HCEC 1CT (cell line): Measurements from ENCODE around the gene NBEAL1.
"Not testable (repeated sequence)": the region's sequence is repeated elsewhere in the genome, so short reads cannot be mapped to it uniquely, and the experiment has no call there.

Source experiments
- DNase-seq: peaks from one replicate; pipeline ENCODE4 v3.0.0-alpha.2; 2017

NBEAL1 gene

DNA sequence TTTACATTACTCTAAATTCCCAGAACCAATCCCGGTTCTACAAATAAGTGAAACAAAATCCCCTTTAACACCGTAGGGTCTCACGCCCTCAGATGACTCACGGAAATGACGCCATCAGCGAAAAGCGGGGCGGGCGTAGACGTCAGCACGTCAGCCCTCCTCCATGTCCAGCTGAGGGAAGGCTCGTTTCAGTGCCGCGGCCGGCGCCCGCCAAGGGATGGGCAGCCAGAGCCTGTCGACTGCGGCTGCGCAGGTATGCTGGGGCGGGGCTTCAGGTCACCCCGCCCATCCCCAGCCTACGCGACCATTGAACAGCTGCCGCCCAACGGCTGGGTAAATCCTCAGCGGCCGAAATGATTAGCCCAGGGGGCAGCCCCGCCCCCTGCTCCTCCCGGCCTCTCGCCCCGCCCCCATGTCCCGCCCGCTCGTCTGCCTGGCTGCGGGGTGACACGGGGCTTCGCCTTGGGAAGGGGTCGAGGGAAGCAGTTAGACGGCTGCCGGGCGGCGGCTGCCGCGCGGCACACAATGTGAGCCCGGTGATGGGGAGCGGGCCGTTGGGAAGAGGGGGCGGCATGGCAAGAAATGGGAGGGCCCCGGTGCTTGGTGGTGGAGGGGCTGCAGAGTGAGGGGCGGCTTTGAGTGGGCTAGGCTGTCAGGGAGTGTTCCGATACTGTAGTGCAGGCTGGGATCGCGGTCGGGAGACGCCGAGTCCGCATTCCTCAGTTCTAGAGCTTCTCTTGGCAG, at the start of gene NBEAL1:
NBEAL1 (plus strand) TSS at position 420 of the 744 bp plus-strand sequence. CDS start 1,510 bp downstream, outside the sequence.
- peak; percentile 96 for DNase-seq

DNA sequence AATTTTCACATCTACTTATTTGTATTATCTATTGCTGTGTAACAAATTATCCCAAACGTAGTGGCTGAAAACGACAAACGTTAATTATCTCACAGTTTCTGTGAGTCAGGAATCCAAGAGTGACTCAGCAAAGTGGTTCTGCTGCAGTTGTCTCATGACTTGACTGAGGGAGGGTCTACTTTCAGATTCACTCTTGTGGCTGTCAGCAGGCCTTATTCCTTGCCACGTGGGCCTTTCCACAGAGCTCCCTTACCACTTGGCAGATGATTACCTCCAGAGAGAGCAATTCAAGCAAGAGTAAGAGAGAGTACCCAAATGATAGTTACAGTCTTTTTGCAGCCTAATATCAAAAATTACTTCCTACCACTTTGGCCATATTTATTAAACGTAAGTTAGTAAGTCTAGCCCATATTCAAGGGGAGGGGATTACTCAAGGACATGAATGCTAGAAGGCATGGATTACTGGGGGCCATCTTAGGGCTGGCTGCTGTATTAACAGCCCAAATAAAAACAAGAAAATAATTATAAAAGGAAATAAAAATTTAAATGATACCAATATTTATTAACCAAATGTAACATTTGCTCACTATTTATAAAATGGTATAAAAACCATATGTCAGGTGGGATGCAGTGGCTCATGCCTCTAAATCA, 48.7 kb upstream of the NBEAL1 start:
- peak; percentile 14 for DNase-seq

DNA sequence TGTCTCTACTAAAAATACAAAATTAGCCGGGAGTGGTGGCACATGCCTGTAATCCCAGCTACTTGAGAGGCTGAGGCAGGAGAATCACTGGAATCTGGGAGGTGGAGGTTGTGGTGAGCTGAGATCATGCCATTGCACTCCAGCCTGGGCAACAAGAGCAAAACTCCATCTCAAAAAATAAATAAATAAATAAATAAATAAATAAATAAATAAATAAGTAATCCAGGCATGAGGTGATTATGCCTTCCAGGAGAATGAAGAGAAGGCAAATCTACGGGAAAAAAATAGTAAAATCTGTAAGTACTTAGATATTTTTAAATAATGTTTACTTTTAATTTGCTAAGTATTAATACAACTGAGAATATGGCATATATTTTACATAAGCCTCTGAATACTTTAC, 45.3 kb upstream of the NBEAL1 start:
- DNase-seq = not testable (repeated sequence)

DNA sequence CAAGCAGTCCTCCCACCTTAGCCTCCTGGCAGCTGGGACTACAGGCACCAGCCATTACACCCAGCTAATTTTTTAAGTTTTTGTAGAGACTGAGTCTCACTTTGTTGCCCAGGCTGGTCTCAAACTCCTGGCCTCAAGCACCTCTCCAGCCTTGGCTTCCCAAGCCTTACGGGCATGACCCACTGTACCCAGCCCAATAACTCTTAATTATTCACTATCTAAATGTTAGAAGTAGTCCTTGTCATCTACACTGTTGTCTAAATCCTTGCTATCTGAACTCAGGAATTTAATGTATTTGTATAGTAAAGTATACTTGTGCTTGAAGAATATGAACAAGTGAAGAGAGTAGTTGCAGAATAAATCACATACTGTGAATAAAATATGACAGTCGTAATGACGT, 37.9 kb upstream of the NBEAL1 start:
- no peak for DNase-seq

DNA sequence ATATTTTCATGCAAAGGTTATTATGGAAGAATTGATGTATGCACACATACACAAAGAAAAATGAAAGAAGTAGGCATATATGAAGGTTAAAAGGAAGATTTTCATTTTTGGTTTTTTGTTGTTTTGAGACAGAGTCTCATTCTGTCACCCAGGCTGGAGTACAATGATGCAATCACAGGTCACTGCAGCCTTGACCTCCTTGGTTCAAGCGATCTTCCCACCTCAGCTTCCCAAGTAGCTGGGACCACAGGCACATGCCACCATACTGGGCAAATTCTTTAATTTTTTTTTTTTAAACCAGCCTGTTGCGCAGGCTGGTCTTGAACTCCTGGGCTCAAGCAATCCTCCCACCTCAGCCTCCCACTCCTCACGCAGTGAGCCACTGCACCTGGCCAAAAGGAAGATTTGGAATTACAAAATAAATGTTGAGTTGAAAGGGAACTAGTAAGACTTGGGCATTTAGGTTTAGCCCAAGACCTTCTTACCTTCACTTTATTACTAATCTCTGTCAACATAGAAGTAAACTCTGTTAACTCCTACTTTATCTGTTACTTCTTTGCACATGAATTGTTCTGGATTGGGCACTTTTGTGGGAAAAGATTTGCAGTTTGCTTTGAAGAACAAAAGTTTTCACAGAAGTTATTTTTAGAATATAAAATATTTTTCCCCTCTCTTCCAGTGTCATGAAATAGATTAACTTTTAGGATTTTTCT, 31.7 kb upstream of the NBEAL1 start:
- no peak for DNase-seq

DNA sequence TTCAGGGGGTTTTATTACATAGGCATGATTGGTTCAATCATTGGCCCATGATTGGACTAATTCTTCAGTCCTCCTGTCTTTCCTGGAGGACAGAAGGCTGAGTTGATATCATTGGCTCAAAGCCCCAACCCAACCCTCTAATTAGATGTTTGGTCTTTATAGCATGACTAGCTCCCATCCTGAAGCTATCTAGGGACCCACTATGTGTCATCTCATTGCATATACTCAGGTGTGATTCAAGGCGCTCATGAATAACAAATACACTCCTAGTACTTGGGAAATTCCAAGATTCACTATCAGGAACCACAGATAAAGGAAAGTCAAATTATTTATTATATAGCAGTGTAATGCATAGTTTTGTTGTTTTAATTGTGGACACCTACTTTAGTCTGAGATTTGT, 24.9 kb upstream of the NBEAL1 start:
- no peak for DNase-seq

DNA sequence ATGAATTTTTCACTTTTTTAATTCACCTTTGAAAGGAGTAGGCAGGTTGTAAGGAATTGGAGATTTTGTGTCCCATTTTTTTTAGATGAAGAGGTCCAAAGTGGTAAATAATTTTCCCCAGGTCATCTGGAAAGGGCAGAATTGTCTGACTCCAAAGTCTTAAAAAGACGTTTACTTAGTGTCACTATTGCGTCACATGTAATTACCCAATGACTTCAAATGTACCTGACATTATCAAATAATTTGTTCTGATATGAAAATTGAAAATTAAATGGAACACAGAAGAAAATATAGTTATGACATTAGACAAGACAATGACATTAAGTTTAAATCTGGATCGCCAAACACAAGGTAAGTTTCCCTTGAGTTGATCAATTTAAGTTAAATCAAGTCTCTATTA, 24.2 kb upstream of the NBEAL1 start:
- DNase-seq = no peak

DNA sequence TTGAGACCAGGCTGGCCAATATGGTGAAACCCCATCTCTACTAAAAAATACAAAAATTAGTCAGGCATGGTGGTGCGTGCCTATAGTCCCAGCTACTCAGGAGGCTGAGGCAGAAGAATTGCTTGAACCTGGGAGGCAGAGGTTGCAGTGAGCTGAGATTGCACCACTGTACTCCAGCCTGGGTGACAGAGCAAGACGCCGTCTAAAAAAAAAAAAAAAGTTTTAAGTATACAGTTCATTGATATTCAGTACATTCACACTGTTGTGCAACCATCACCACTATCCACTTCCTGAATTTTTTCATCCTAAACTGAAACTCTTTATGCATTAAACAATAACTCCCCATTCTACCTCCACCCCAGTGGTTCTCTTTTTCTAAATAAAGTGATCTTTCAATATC, 17.6 kb upstream of the NBEAL1 start:
- peak; percentile 61 for DNase-seq

DNA sequence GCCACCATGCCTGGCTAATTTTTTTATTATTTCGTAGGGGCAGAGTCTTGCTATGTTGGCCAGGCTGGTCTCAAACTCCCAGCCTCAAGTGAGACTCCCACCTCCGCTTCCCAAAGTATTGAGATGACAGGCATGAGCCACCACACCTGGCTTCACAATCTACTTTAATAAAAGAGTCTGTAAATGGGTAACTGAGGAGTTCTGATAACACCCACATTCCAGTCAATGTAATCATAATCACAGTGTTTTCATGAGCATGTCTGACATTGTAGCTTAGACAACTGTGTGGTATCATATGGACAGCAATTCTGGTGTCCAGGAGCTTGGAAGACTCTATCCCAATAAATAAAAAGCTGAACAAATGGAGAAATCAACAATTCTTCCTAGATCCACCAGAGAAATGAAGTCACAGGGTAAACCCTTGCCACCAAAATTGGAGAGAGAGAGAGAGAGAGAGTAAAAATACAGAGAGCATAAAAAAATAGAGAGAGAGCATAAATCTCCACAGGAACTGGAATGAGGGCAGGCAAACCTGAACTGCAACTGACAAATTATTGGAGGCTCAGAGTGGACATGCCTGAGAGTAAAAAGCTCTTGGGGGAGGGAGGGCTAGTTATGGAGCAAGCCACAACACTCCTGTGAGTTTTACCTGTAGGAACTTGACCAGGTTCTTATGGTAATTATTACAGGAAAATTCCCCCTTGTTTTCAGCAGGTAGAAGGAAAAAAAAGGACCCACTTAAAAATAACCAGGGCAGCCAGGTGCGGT, 12.4 kb upstream of the NBEAL1 start:
- DNase-seq = no peak

DNA sequence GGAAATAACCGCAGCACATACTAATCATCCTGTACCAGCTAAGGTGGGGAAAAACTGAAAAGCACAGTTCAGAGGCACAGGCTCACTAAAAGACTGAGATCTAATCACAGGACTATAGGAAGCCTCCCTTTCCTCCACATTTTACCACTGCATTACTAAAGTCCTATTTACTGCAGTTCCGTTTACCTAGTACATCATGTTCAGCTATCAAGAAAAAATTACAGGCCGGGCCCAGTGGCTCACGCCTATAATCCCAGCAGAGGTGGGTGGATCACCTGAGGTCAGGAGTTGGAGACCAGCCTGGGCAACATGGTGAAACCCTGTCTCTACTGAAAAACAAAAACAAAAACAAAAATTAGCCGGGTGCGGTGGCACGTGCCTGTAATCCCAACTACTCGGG, 11.0 kb upstream of the NBEAL1 start:
- no peak for DNase-seq

DNA sequence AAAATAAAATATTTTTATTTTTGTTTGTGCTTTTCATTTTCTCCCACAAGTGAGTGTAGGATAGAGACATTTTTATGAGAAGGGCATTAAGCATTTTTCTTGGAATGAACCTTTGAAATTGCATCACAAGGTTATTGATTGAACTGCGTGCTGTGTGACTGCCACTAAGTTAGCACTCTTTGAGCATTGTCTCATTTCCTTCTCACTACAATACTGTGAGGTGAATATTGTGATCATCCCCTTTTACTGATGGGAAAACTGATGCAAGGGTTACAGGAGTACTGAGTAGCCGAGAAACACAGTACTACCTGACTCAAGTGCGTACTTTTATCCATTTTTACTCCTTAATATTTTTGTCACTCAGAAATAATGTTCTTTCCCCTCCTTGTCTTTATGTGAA, 2.0 kb downstream of the NBEAL1 start:
- no peak for DNase-seq

DNA sequence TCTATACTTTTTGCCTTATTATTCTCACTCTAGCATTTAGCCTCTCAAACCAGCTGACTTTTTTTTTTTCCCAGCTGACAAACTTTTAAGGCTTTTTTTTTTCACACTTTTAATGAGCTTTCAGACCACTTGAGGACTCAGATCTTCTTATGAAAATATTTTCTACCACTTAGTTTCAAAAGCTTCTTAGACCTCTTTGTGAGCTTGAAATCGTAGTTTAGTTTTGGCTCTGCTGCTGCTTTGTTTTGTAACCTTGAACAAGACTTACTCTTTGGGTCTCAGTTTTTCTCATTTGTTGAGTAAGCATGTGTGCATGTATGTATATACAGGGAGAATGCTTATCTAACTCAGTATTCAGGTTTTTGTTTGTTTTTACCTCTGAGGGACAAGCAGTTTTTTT, 3.5 kb downstream of the NBEAL1 start:
- DNase-seq = no peak

DNA sequence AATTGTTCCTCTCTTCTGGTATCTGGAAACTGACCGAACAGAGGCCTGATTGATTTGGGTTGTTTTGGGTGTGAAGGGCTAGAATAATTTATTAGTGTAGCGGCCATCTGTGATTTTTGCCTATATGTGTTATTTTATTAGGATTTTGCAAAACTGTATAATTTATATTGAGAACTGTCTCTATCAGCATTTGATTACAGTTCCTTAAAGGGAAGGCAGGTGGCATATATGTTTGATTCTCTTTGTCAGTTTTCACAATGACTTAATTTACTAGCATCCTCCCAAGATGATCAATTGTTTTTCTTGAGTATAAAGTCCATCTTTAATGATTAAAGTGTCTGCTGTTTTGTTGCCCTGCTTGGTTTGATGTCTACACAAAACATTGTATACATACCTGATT, 4.5 kb downstream of the NBEAL1 start:
- no peak for DNase-seq

DNA sequence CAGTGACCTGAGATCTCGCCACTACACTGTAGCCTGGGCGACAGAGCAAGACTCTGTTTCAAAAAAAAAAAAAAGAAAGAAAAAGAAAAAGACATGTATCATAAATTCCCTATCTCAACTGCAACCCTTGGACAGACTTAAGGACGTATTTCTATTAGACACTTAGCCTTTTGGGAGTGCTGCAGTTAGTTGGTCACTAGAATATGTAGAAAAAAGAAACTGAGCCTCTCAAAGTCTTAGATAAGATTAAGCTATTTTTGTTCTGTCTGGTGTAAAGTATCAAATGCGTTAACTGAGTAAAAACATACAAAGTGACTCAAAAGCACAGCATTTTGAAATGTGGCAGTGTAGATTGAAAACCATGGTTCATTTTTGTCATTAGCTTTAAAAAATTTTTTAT, 7.3 kb downstream of the NBEAL1 start:
- no peak for DNase-seq

DNA sequence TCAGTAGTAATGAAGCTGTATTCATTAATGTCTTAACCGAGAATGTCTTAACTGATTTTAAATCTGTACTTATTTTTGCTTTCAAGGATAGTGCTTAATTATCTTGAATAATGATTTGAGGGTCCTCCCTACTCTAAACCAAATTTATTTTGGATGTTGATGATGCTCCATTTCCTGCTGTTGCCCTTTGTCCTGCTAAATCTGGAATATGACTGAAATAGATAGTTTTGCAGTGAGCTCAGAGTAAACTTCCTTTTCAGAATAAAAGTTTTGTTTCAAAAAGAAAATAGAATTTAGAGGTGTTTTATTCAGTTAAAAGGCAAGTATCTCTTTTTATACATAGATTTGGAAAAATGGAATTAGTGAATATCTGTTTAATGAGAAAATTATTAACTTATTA, 8.1 kb downstream of the NBEAL1 start:
- peak; percentile 26 for DNase-seq

DNA sequence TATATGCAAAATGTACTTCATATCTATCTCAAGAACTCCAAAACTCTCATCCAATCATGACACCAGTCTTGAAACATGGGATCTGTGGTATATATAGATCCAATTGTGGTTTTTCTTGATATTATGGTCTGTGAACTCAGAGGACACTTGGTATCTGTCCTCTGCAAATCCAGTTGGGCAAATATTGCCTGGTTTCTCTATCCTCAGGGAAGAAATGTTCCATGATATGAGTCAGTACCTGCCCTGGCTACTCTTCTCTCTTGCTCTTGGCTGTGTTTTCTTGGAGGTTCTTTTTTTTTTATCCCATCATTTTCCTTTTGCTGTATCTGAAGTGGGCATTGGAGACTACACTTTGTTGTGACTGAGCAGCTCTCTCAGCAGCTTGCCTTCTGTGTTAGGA, 10.9 kb downstream of the NBEAL1 start:
- DNase-seq = no peak

DNA sequence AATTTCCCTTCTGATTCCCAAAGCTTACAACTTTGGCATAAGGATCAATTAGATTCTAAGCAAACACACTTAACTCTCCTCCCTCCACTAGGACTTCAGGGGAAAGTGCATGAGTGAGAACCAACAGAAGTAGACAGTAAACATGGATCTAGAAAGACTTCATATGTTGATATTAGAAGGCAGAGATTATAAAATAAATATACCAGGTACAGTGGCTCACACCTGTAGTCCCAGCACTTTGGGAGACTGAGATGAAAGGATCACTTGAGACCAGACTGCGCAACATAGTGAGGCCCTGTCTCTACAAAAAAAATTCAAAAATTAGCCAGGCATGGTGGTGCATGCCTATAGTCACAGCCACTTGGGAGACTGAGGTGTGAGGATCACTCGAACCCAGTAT, 15.9 kb downstream of the NBEAL1 start:
- DNase-seq = no peak

DNA sequence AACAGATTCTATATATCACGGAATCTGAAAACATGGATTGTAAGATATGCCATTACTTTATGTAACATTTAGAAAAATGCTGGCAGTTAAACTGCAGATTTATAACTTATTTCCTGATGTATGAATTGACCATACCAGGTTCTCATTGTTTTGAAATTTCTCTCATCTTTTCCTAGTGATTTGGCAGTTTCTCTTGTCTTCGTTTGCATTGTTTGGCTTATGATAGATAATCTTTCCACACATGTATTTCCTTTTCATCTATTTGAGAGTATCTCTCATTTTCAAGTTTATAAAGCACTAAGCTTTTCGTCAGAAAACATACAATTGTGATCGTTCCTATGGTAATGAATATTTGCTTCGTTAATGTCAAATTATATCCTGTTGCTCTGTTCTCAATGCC, 16.3 kb downstream of the NBEAL1 start:
- DNase-seq = no peak

DNA sequence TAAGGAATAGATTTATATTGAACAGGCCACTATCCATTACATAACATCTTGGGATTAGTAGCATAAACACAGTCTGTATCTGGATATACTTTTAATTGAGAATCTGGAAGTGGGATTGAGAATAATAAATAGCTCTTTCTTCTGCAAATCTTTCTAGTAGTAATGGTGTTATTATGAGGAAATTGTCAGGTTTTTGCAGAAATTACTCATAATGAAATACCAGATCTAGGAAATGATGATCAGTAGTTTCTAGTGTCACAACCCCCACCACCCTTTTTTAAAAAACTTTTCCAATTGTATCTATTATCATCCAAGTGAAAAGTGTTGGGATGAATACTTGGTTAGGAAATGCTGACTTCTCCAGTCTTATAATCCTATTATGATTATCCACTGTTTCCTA, 18.7 kb downstream of the NBEAL1 start:
- DNase-seq = no peak

DNA sequence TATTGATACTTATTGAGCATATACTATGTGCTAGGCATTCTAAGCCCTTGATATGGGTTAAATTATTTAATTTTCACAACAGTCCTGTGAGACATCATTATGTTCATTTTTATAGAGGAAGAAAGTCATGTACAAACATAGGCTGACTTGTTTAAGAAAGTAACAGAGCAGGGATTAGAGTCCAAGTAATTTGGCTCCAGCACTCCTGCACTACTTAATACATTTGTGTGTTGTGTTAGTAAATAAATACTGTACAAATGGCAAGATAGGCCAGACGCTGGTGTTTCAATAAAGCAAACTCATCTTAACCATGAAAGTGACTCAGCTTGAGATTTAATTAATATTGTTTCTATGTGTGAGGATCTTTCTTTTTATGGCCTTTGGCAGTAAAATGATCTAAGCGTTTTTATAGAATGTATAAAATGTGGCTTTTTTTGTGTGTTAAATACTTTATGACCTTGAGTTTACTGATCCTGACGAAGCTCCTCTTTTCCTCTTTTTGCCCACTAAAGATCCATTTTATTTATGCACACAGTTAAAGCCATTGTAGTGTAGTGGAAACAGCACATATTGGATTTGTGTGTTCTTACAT, 21.3 kb downstream of the NBEAL1 start:
- DNase-seq = no peak

DNA sequence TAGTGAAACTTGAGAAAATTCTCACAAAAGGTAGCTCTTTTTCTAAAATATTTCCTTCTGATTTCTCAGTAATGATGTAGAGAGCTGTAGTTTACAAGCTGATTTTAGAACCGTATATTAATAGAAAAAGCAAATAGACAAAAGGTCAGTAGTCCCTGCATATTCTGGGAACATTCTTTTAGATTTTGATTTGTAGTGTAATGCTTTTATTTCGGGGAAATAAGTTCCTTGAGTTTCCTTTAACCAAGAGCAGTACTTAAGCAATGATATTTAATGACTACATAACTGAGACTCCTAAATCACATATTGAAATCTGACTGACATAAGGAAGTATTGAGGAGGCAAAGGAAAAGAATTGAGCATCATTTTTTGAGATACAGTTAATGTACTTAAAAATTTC, 22.4 kb downstream of the NBEAL1 start:
- DNase-seq = no peak

DNA sequence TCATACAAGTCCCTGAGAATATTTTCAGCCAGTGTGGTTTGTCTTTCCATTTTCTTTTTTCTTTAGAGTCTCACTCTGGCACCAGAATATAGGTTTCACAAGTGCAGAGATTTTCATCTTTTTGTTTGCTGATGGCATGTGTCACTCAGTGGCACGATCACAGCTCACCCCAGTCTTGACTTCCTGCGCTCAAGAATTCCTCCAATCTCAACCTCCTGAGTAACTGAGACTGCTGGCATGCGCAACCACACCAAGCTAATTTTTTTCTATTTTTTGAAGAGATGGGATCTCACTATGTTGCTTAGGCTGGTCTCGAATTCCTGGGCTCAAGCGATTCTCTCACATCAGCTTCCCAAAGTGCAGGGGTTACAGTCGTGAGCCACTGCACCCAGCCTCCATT, 23.9 kb downstream of the NBEAL1 start:
- no peak for DNase-seq

DNA sequence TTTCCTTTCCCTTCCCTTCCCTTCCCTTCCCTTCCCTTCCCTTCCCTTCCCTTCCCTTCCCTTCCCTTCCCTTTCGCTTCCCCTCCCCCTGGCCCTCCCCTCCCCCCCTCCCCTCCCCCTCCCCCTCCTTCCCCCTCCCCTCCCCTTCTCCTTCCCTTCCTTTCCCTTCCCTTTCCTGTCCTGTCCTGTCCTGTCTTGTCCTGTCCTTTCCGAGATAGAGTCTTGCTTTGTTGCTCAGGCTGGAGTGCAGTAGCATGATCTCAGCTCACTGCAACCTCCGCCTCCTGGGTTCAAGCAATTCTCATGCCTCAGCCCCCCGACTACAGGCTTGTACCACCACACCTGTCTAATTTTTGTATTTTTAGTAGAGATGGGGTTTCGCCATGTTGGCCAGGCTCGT, 24.5 kb downstream of the NBEAL1 start:
- not testable (repeated sequence) for DNase-seq
